Subcutaneous abdominal adipose tissue (tissue), 5 donors: ENCODE data around the gene NSRP1.

Experiments
- H3K27ac ChIP-seq: one replicate; pipeline ENCODE4 v1.7.0; 2013; ENCODE audit warnings: low read depth, mild to moderate bottlenecking, inconsistent platforms, low read length, moderate library complexity
- H3K27me3 ChIP-seq, 5 donors: one replicate each; pipeline ENCODE4 v1.7.0; 2013; ENCODE audit warnings: low read length in 5 of 5, inconsistent platforms in 1 of 5; ENCODE audit not compliant: control insufficient read depth in 5 of 5, insufficient read depth in 4 of 5
- H3K36me3 ChIP-seq, 5 donors: one replicate each; pipeline ENCODE4 v1.7.0; 2013; ENCODE audit warnings: low read length in 5 of 5; ENCODE audit not compliant: control insufficient read depth in 5 of 5, insufficient read depth in 5 of 5
- H3K4me1 ChIP-seq, 5 donors: one replicate each; pipeline ENCODE4 v1.7.0; 2013; ENCODE audit warnings: low read length in 5 of 5, mild to moderate bottlenecking in 3 of 5, moderate library complexity in 1 of 5; ENCODE audit not compliant: control insufficient read depth in 5 of 5, insufficient read depth in 5 of 5
- H3K4me3 ChIP-seq, 5 donors: one replicate each; pipeline ENCODE4 v1.7.0; 2013; ENCODE audit warnings: low read length in 5 of 5, low read depth in 1 of 5
- H3K9ac ChIP-seq, 5 donors: one replicate each; pipeline ENCODE4 v1.7.0; 2013; ENCODE audit warnings: low read length in 5 of 5, mild to moderate bottlenecking in 4 of 5, moderate library complexity in 3 of 5
- H3K9me3 ChIP-seq, 5 donors: one replicate each; pipeline ENCODE4 v1.7.0; 2013; ENCODE audit warnings: low read length in 5 of 5; ENCODE audit not compliant: control insufficient read depth in 5 of 5
- donor health status: healthy.
- donor health status: healthy.
- donor health status: healthy.
- donor health status: healthy.
- donor health status: healthy.

Gene NSRP1

DNA sequence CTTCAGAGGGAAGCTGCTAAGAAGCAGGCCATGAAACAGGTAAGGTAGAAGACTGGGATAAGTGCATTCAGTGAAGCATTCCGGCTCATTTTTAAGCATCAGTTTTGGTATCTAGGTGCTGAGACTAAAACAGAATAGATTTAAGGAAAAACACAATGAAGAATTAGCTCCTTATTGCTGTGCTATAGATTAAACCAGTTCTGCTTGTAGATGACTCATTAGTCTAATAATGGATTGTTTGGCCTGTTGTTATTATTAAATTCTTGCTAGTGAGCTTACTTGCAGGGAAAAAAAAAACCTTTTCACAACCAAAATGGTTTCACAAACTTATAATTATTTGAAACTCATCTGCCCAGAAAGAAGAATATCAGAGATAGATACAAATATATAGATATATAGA is 55.9 kb downstream of the NSRP1 start:
- no peak overlapping the region for H3K4me3 ChIP-seq
- no peak overlapping the region for H3K9ac ChIP-seq
- H3K4me1 ChIP-seq, result no peaks in the 10 kb centered on the region
- H3K27me3 ChIP-seq, result no peaks in the 10 kb centered on the region
- peaks cover 4 to 41% (median 20%) of the 10 kb centered on the region in 5 donors for H3K36me3 ChIP-seq
- H3K27ac ChIP-seq, result no peak overlapping the region
- H3K9me3 ChIP-seq, result no peaks in the 10 kb centered on the region

DNA sequence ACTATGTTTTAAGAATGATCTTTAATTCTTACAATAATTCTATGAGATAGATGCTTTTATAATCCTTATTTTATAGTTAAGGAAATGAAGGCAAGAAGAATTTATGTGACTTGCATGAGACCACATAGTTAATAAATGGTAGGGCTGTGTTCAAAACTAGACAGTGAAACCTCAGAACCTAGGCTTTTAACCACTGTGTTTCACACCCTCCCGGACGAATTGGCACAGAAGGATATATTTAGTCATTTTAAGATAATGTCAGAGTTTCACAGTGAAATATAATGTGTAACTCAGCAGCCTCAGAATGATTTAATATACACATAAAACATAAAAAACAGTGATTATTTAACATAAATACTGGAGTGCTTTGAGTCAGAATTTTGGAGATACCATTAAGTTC is 57.0 kb downstream of the NSRP1 start:
- Histone ChIP-seq H3K4me3 (no peak overlapping the region), H3K9me3 (no peaks in the 10 kb centered on the region), H3K9ac (no peak overlapping the region), H3K4me1 (no peaks in the 10 kb centered on the region), H3K27ac (no peak overlapping the region), H3K27me3 (no peaks in the 10 kb centered on the region), H3K36me3 (peaks cover 4 to 44% (median 26%) of the 10 kb centered on the region in 5 donors)

DNA sequence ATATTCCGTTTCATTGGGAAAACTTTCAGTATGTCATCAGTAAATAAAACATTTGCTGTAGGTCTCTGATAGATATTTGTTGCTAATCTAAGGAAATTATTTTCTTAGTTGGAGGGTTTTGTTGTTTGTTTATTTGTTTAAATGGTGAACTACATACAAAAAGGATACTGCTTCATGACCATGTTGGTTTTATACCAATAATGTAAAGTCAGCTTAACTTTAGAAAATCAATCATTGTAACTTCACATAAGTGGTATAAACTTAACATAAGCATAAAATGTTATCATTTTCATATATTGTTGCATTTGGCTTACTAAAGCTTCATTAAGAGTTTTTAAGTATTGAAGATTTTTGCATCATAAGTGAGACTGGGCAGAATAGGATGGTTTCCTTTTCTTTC is 57.9 kb downstream of the NSRP1 start:
- Histone ChIP-seq H3K9ac (no peak overlapping the region), H3K4me3 (no peak overlapping the region), H3K27ac (no peak overlapping the region), H3K27me3 (no peaks in the 10 kb centered on the region), H3K36me3 (peaks cover 9 to 51% (median 32%) of the 10 kb centered on the region in 5 donors), H3K9me3 (no peaks in the 10 kb centered on the region), H3K4me1 (no peaks in the 10 kb centered on the region)

DNA sequence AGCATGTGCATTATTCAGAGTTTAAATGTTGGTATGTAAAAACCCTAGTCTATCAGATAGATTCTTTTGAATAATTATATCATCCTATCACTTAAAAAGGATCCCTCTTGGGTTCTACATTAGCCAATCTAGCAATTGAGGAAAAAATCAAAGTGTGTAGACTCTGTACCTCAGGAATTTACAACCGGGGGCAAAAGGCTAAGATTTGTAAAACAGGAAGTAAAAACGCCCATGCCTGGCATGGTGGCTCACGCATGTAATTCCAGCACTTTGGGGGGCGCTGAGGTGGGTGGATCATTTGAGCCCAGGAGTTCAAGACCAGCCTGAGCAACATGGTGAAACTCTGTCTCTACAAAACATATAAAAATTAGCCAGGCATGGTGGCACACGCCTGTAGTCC is 60.2 kb downstream of the NSRP1 start:
- Histone ChIP-seq H3K36me3 (peaks cover 29 to 68% (median 49%) of the 10 kb centered on the region in 5 donors), H3K4me3 (no peak overlapping the region), H3K27me3 (no peaks in the 10 kb centered on the region), H3K9me3 (no peaks in the 10 kb centered on the region), H3K27ac (no peak overlapping the region), H3K4me1 (no peaks in the 10 kb centered on the region), H3K9ac (no peak overlapping the region)

DNA sequence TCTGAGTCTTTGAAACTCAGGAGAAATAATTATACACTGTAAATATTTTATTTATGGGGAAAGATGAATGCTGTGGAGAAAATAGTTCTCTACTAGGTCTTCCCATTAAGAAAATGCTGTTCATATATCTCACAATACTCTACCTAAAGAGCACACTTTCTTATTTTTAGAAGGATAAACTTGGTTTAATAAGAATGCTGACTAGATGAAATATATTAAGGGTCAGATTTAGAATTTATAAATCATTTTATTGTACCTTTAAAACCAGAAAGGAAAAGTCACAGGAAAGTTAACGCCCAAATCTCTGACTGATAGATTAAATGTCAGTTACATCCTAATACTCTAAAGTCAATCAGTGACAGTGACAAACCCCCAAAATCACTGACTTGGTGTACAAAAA is 70.1 kb downstream of the NSRP1 start:
- Histone ChIP-seq H3K36me3 (peaks cover 23 to 43% (median 39%) of the 10 kb centered on the region in 5 donors), H3K9me3 (no peaks in the 10 kb centered on the region), H3K4me1 (no peaks in the 10 kb centered on the region), H3K27ac (no peak overlapping the region), H3K9ac (no peak overlapping the region), H3K4me3 (no peak overlapping the region), H3K27me3 (no peaks in the 10 kb centered on the region)

DNA sequence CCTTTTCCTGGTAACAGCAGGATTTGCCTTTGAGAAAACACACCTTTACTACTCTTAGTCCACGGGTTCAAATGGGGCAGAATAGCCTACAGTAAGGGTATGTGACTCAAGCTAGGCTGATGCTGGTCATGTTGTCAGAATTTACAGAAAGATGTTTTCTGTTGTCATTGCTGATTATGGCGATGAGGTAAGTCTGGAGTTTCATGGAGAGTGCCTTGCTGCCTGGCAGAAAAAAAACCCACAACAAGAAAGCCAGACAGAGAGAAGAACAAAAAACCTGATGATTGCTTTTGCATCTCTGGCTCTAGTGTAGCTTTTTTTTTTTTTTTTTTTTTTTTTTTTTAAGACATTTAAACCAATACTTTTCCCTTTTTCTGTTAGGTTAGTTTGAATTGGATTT is 71.0 kb downstream of the NSRP1 start:
- no peak overlapping the region for H3K9ac ChIP-seq
- H3K27me3 ChIP-seq, result no peaks in the 10 kb centered on the region
- peaks cover 16 to 37% (median 34%) of the 10 kb centered on the region in 5 donors for H3K36me3 ChIP-seq
- no peak overlapping the region for H3K4me3 ChIP-seq
- H3K27ac ChIP-seq, result no peak overlapping the region
- no peaks in the 10 kb centered on the region for H3K9me3 ChIP-seq
- no peaks in the 10 kb centered on the region for H3K4me1 ChIP-seq

DNA sequence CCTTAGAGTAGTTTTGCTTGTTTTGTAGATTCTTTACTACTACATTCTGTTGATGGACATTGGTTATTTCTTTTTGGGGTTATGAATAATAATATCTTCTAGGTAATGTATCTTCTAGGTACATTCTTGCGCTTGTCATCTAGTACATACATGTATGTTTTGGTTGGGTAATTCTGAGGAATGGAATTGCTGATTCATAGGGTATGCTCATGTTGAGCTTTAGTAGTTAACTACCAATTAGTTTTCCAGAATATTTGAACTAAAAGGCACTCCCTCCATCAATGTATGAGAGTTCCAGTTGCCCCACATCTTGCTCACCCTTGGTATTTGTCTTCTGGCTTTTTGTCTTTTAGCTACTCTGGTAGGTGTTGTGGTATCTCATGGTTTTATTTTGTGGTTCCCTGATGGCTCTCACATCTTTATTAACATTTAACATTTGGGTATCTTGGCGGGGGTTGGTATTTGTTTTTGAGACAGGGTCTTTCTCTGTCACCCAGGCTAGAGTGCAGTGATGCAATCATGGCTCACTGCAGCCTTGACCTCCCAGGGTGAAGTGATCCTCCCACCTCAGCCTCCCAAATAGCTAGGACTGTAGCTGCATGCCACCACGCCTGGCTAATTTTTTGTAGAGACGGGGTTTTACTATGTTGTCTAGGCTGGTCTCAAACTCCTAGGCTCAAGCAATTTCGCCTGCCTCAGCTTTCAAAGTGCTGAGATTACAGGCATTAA is 71.8 kb downstream of the NSRP1 start:
- Histone ChIP-seq H3K36me3 (peaks cover 16 to 33% (median 29%) of the 10 kb centered on the region in 5 donors), H3K9ac (no peak overlapping the region), H3K4me3 (no peak overlapping the region), H3K4me1 (no peaks in the 10 kb centered on the region), H3K27ac (no peak overlapping the region), H3K27me3 (no peaks in the 10 kb centered on the region), H3K9me3 (no peaks in the 10 kb centered on the region)

DNA sequence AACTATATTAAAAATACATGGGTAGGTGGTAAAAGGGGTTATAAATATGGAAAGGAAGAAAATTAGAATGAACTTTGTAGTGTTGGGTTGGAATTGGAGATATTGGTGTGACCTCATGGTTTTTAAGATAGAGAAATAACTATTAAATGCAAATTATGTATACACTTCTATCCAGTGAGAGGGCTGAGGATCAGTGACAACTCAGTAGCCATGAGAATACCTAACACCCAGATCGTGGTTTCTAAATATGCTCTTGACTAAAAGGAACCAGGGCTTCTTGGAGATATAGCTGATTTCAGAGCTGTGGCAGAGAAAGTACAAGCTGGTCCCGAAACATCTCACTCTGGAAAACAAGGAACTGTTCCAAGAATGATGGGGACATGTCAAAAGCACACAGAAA is 74.5 kb downstream of the NSRP1 start:
- Histone ChIP-seq H3K4me1 (no peaks in the 10 kb centered on the region), H3K9me3 (no peaks in the 10 kb centered on the region), H3K4me3 (no peak overlapping the region), H3K27ac (no peak overlapping the region), H3K36me3 (peaks cover 0 to 9% (median 4%) of the 10 kb centered on the region in 5 donors), H3K27me3 (no peaks in the 10 kb centered on the region), H3K9ac (no peak overlapping the region)

DNA sequence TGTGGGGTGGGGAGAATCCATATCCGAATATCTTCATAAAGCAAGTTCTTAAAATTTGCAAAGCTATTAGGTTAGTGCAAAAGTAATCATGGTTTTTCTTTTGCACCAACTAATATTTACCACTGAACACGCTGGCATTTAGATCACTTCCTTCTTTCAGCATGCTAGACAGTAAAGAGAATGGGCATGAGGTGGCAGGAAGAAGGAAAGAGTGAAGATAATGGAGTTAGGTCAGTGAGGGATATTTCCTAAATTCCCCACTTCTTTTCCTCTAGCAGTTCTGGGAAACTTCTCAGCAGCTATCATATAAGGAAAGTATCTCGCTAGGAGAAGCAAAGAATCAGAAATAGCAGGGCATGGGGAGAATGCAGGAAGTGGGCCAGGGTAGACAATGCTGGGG is 79.9 kb downstream of the NSRP1 start:
- Histone ChIP-seq H3K4me1 (no peaks in the 10 kb centered on the region), H3K27ac (no peak overlapping the region), H3K4me3 (no peak overlapping the region), H3K36me3 (no peaks in the 10 kb centered on the region), H3K9me3 (no peaks in the 10 kb centered on the region), H3K9ac (no peak overlapping the region), H3K27me3 (peaks cover 0 to 3% (median 0%) of the 10 kb centered on the region in 5 donors)

DNA sequence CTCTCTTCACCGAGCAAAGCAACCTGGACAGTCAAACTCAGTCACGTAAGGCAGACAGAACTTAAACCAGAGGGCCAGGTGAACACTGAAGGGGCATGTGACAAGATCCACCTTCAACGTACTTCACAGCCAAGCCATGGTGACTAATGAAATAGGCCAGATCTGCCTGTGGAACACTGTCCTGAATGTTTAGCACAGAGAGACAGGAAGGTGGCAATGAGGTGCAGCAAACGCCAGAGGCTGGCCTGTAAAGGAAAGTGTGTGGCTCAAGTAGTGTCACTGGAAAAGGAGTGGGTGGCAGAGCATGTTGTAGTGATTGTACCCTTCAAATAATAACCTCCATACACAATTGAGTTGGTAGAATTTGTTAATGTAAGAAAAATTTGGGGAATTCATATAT is 80.8 kb downstream of the NSRP1 start:
- H3K9ac ChIP-seq, result no peak overlapping the region
- H3K36me3 ChIP-seq, result no peaks in the 10 kb centered on the region
- H3K9me3 ChIP-seq, result no peaks in the 10 kb centered on the region
- H3K4me1 ChIP-seq, result no peaks in the 10 kb centered on the region
- no peak overlapping the region for H3K4me3 ChIP-seq
- peaks cover 0 to 4% (median 0%) of the 10 kb centered on the region in 5 donors for H3K27me3 ChIP-seq
- no peak overlapping the region for H3K27ac ChIP-seq
